Keratinocyte (primary cell): ENCODE data around the gene EIF4ENIF1. TPM values are rescaled to one million over a fixed set of nuclear protein-coding genes. Genes with fewer than 3 reads are reported as not detected.
"Not testable (repeated sequence)": the region's sequence is repeated elsewhere in the genome, so short reads cannot be mapped to it uniquely, and the experiment has no call there.

Experiments
- DNase-seq: peaks from one replicate; pipeline ENCODE4 v3.0.0-alpha.2; 2011; ENCODE audit warnings: low read depth, missing footprints, low spot score
- FAIRE-seq: peaks from 2 replicates; lab custom pipeline; 2011; peaks lifted over from hg19 to GRCh38; lab: Jason Lieb, UNC
- H2AFZ ChIP-seq: 2 replicates; pipeline ENCODE4 v1.6.0; 2012; ENCODE audit warnings: low read length, control low read depth, inconsistent platforms; ENCODE audit not compliant: control insufficient read depth
- H3K27ac ChIP-seq: 2 replicates; pipeline ENCODE4 v1.5.1; 2011; ENCODE audit warnings: low read length; ENCODE audit not compliant: control insufficient read depth, insufficient read depth
- H3K27me3 ChIP-seq: 3 replicates; pipeline ENCODE4 v1.6.0; 2011; ENCODE audit warnings: low read length; ENCODE audit not compliant: control insufficient read depth, insufficient read depth; ENCODE audit errors: extremely low read depth
- H3K36me3 ChIP-seq, 2 experiments: 2 replicates in 1 of 2; 3 replicates in 1 of 2; pipeline ENCODE4 v1.5.1; 2011; ENCODE audit warnings: low read length in 2 of 2, mild to moderate bottlenecking in 1 of 2; ENCODE audit not compliant: control insufficient read depth in 2 of 2, insufficient read depth in 2 of 2; ENCODE audit errors: extremely low read depth in 1 of 2
- H3K4me1 ChIP-seq: 3 replicates; pipeline ENCODE4 v1.5.1; 2011; ENCODE audit warnings: low read length; ENCODE audit not compliant: control insufficient read depth, insufficient read depth; ENCODE audit errors: extremely low read depth
- H3K4me2 ChIP-seq: 3 replicates; pipeline ENCODE4 v1.6.0; 2011; ENCODE audit warnings: low read depth, low read length; ENCODE audit not compliant: control insufficient read depth, insufficient read depth; ENCODE audit errors: extremely low read depth
- H3K4me3 ChIP-seq, 3 experiments: fragments of 200-600 bp in 1 of 3; sonication (generic) in 1 of 3; 2 replicates in 2 of 3; 3 replicates in 1 of 3; pipeline ENCODE4 v1.5.1; 2011 to 2016; ENCODE audit warnings: low read length in 3 of 3, mild to moderate bottlenecking in 3 of 3, control low read depth in 2 of 3, inconsistent platforms in 1 of 3, low read depth in 1 of 3, mixed read lengths in 1 of 3, mixed run types in 1 of 3, moderate library complexity in 1 of 3; ENCODE audit not compliant: control insufficient read depth in 2 of 3, insufficient read depth in 2 of 3; ENCODE audit errors: extremely low read depth in 1 of 3
- H3K79me2 ChIP-seq: 2 replicates; pipeline ENCODE4 v1.6.0; 2012; ENCODE audit warnings: low read length; ENCODE audit not compliant: control insufficient read depth, insufficient read depth
- H3K9ac ChIP-seq: 3 replicates; pipeline ENCODE4 v1.6.0; 2011; ENCODE audit warnings: low read length; ENCODE audit not compliant: control insufficient read depth, insufficient read depth; ENCODE audit errors: extremely low read depth
- H3K9me1 ChIP-seq: 3 replicates; pipeline ENCODE4 v1.6.0; 2011; ENCODE audit warnings: low read length; ENCODE audit not compliant: control insufficient read depth, insufficient read depth; ENCODE audit errors: extremely low read depth
- H3K9me3 ChIP-seq: 2 replicates; pipeline ENCODE4 v1.5.1; 2012; ENCODE audit warnings: low read depth, low read length; ENCODE audit not compliant: control insufficient read depth
- H4K20me1 ChIP-seq: 3 replicates; pipeline ENCODE4 v1.6.0; 2011; ENCODE audit warnings: low read length; ENCODE audit not compliant: control insufficient read depth, insufficient read depth; ENCODE audit errors: extremely low read depth
- CTCF ChIP-seq, 3 experiments: IDR thresholded peaks in 1 of 3; conservative IDR thresholded peaks in 1 of 3; optimal IDR thresholded peaks in 1 of 3; 2 replicates in 2 of 3; 3 replicates in 1 of 3; pipeline versions ENCODE3 to v1.5.1; 2011; ENCODE audit warnings: low read length in 3 of 3, mild to moderate bottlenecking in 3 of 3, moderate library complexity in 2 of 3, control low read depth in 1 of 3, inconsistent platforms in 1 of 3; ENCODE audit not compliant: insufficient read depth in 2 of 3; ENCODE audit errors: extremely low read depth in 1 of 3
- EZH2 ChIP-seq: IDR thresholded peaks from one replicate; pipeline ENCODE4 v1.6.1; 2012; ENCODE audit warnings: inconsistent platforms, mild to moderate bottlenecking, low read length, moderate library complexity
- dilution Hi-C: fragments of 300-500 bp; cut with MboI; formaldehyde crosslinking; loops from one replicate; pipeline ENCODE4 v1.7.0; 2020; ENCODE audit warnings: low sequenced_read_pairs; ENCODE audit not compliant: extremely low pct_ligation_motif_present
- polyA plus RNA-seq, 5 experiments: library from polyadenylated mRNA; depleted of rRNA in 3 of 5; stranded (reverse) in 3 of 5; stranded (forward) in 1 of 5; unstranded in 1 of 5; fragments of >200 nt; gene quantifications; 1 replicate in 1 of 5; 2 replicates in 3 of 5; 3 replicates in 1 of 5; pipeline versions ENCODE4 v1.2.1 to v1.2.3, GENCODE V29; 2011 to 2012; ENCODE audit warnings: missing spikeins in 2 of 5, low read depth in 1 of 5, low replicate concordance in 1 of 5

Gene EIF4ENIF1
- polyA plus RNA-seq, 1 donor (not counting 4 experiments of a cell fraction or from before 2014, with no cell fraction given) = 14.4 TPM

- H4K20me1 ChIP-seq = no peaks in the 10 kb centered on the region
- H3K36me3 ChIP-seq = peaks cover 2 to 8% of the 10 kb centered on the region in 2 experiments
- dilution Hi-C loops = no loop called here
- FAIRE-seq (no peak), DNase-seq (no peak)
- no peak overlapping the region for H3K27ac ChIP-seq
- no peaks in the 10 kb centered on the region for H3K79me2 ChIP-seq
- no peak overlapping the region for H3K4me3 ChIP-seq
- peaks cover 2% of the 10 kb centered on the region for H3K9me1 ChIP-seq
- H3K27me3 ChIP-seq = no peaks in the 10 kb centered on the region
- TF ChIP-seq EZH2 (no peak), CTCF (optimal IDR thresholded peaks at IDR 0.05 in 1 of 3, IDR thresholded peaks at IDR 0.05 in 1 of 3, conservative IDR thresholded peaks at IDR 0.05 in 1 of 3; ENCODE audit: extremely low read depth in 1 of 3, insufficient read depth in 2 of 3, low read length in 3 of 3) (no peak)
- no peak overlapping the region for H3K4me2 ChIP-seq
- no peaks in the 10 kb centered on the region for H3K9me3 ChIP-seq
- H2AFZ ChIP-seq = no peak overlapping the region
- no peak overlapping the region for H3K9ac ChIP-seq
- H3K4me1 ChIP-seq = no peaks in the 10 kb centered on the region
These were observed 19.6 kb upstream of the EIF4ENIF1 start for GRCh38 chr22:31509061-31509762.

GRCh38 chr22:31508536-31508935 is 18.9 kb upstream of the EIF4ENIF1 start:
- H2AFZ ChIP-seq = no peak overlapping the region
- H3K4me1 ChIP-seq = no peaks in the 10 kb centered on the region
- no peak overlapping the region for H3K4me3 ChIP-seq
- dilution Hi-C loops = no loop called here
- TF ChIP-seq CTCF (optimal IDR thresholded peaks at IDR 0.05 in 1 of 3, IDR thresholded peaks at IDR 0.05 in 1 of 3, conservative IDR thresholded peaks at IDR 0.05 in 1 of 3; ENCODE audit: extremely low read depth in 1 of 3, insufficient read depth in 2 of 3, low read length in 3 of 3) = no peak
- TF ChIP-seq EZH2 = no peak
- DNase-seq (no peak), FAIRE-seq (no peak)
- no peak overlapping the region for H3K27ac ChIP-seq
- H3K27me3 ChIP-seq = no peaks in the 10 kb centered on the region
- no peaks in the 10 kb centered on the region for H3K79me2 ChIP-seq
- H4K20me1 ChIP-seq = no peaks in the 10 kb centered on the region
- no peak overlapping the region for H3K4me2 ChIP-seq
- H3K36me3 ChIP-seq = peaks cover 2 to 8% of the 10 kb centered on the region in 2 experiments
- H3K9me3 ChIP-seq = no peaks in the 10 kb centered on the region
- H3K9me1 ChIP-seq = peaks cover 2% of the 10 kb centered on the region
- no peak overlapping the region for H3K9ac ChIP-seq

- H2AFZ ChIP-seq, H3K36me3 ChIP-seq, H3K27ac ChIP-seq, H3K4me1 ChIP-seq, H3K79me2 ChIP-seq, FAIRE-seq, H3K9me3 ChIP-seq, H3K27me3 ChIP-seq, DNase-seq, dilution Hi-C loops, H3K9ac ChIP-seq, H3K9me1 ChIP-seq, H3K4me2 ChIP-seq, H4K20me1 ChIP-seq, H3K4me3 ChIP-seq: not testable (repeated sequence)
These were observed 17.9 kb upstream of the EIF4ENIF1 start for GRCh38 chr22:31507517-31507916.
